HepG2 (cell line): ENCODE data around the gene PSMG3.

Source experiments
- CTCF ChIP-seq: sonication (generic); formaldehyde crosslinking; IDR thresholded peaks from 2 replicates; pipeline ENCODE4 v1.5.0; 2020; ENCODE audit warnings: mild to moderate bottlenecking, missing genetic modification reagents, moderate library complexity
- EZH2 ChIP-seq: conservative IDR thresholded peaks from 2 replicates; pipeline ENCODE4 v1.6.1; 2012; ENCODE audit warnings: mild to moderate bottlenecking, low read depth, low read length, moderate library complexity
- MBNL3 ChIP-seq: fragments of 250-450 bp; sonication (Bioruptor Pico); conservative IDR thresholded peaks from 2 replicates; pipeline ENCODE4 v1.8.0; 2022; ENCODE audit warnings: mild to moderate bottlenecking, inconsistent platforms
- RXRA ChIP-seq: sonication (generic); formaldehyde crosslinking; IDR thresholded peaks from 2 replicates; pipeline ENCODE4 v1.5.1; 2020; ENCODE audit warnings: missing genetic modification reagents
- ZFX ChIP-seq: sonication (generic); formaldehyde crosslinking; IDR thresholded peaks from 2 replicates; pipeline ENCODE4 v1.4.0; 2020; ENCODE audit warnings: mild to moderate bottlenecking, low read depth, missing genetic modification reagents, moderate library complexity
- TF ChIP-seq, protein P1 (sequence below): sonication (generic); formaldehyde crosslinking; IDR thresholded peaks from 2 replicates; pipeline ENCODE4 v1.8.0; 2022; ENCODE audit warnings: mild to moderate bottlenecking, missing genetic modification reagents; ENCODE audit not compliant: insufficient replicate concordance
- TF ChIP-seq, protein P2 (sequence below): sonication (generic); formaldehyde crosslinking; IDR thresholded peaks from 2 replicates; pipeline ENCODE4 v1.4.0; 2020; ENCODE audit warnings: missing genetic modification reagents
- TF ChIP-seq, protein P3 (sequence below): sonication (generic); formaldehyde crosslinking; IDR thresholded peaks from 2 replicates; pipeline ENCODE4 v1.4.0; 2020; ENCODE audit warnings: missing genetic modification reagents

- TF ChIP-seq, protein P1, sequence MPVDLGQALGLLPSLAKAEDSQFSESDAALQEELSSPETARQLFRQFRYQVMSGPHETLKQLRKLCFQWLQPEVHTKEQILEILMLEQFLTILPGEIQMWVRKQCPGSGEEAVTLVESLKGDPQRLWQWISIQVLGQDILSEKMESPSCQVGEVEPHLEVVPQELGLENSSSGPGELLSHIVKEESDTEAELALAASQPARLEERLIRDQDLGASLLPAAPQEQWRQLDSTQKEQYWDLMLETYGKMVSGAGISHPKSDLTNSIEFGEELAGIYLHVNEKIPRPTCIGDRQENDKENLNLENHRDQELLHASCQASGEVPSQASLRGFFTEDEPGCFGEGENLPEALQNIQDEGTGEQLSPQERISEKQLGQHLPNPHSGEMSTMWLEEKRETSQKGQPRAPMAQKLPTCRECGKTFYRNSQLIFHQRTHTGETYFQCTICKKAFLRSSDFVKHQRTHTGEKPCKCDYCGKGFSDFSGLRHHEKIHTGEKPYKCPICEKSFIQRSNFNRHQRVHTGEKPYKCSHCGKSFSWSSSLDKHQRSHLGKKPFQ (CRISPR knock-in tag) = no peak
- no peak for TF ChIP-seq MBNL3 (CRISPR knock-in tag)
- TF ChIP-seq, protein P2, sequence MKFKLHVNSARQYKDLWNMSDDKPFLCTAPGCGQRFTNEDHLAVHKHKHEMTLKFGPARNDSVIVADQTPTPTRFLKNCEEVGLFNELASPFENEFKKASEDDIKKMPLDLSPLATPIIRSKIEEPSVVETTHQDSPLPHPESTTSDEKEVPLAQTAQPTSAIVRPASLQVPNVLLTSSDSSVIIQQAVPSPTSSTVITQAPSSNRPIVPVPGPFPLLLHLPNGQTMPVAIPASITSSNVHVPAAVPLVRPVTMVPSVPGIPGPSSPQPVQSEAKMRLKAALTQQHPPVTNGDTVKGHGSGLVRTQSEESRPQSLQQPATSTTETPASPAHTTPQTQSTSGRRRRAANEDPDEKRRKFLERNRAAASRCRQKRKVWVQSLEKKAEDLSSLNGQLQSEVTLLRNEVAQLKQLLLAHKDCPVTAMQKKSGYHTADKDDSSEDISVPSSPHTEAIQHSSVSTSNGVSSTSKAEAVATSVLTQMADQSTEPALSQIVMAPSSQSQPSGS = no peak
- TF ChIP-seq CTCF (CRISPR knock-in tag) = no peak
- no peak for TF ChIP-seq ZFX (CRISPR knock-in tag)
- no peak for TF ChIP-seq EZH2
- no peak for TF ChIP-seq RXRA (CRISPR knock-in tag)
- TF ChIP-seq, protein P3, sequence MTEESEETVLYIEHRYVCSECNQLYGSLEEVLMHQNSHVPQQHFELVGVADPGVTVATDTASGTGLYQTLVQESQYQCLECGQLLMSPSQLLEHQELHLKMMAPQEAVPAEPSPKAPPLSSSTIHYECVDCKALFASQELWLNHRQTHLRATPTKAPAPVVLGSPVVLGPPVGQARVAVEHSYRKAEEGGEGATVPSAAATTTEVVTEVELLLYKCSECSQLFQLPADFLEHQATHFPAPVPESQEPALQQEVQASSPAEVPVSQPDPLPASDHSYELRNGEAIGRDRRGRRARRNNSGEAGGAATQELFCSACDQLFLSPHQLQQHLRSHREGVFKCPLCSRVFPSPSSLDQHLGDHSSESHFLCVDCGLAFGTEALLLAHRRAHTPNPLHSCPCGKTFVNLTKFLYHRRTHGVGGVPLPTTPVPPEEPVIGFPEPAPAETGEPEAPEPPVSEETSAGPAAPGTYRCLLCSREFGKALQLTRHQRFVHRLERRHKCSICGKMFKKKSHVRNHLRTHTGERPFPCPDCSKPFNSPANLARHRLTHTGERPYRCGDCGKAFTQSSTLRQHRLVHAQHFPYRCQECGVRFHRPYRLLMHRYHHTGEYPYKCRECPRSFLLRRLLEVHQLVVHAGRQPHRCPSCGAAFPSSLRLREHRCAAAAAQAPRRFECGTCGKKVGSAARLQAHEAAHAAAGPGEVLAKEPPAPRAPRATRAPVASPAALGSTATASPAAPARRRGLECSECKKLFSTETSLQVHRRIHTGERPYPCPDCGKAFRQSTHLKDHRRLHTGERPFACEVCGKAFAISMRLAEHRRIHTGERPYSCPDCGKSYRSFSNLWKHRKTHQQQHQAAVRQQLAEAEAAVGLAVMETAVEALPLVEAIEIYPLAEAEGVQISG = no peak
Observed at GRCh38 chr7:1599640-1600395, 30.0 kb upstream of the PSMG3 start.
